CD4-positive, alpha-beta T cell treated with Interleukin-15 for 4 hours (primary cell): Measurements from ENCODE around the gene PEX14.

Source experiments
- DNase-seq: peaks from one replicate; pipeline ENCODE4 v3.0.0-alpha.2; 2020; ENCODE audit warnings: low spot score

The PEX14 gene

DNA sequence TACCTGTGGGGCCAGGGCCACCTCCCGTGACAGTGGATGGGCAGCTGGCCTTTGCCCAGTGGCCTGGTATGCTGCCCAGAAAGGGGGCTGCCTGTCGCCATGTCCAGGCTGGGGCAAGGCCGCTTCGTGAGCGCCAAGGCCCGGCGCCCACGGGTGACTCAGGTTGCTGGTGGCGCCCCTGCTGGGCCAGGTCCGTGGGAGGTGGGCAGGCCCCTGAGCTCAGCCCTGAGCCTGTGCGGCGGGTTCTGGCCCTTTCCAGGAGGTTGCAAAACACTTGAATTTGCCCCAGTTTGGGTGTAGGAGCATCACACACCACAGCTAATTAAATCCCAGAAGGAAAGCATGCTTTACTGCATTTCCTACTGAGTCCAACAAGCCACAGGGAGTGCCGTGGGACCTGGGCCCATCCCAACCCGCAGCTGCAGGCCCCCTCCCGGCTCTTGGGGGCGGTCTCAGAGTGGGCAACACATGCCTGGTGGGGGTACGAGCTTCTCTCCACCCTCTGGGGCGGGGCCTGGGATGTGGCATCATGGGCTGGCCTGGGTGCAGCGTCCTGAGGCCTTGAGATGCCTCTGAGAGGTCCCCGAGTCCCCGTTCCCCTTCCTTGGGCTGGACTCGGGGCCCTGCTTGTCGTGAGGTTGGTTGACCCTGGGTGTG, 159.8 kb downstream of the PEX14 start:
- DNase-seq = no peak

DNA sequence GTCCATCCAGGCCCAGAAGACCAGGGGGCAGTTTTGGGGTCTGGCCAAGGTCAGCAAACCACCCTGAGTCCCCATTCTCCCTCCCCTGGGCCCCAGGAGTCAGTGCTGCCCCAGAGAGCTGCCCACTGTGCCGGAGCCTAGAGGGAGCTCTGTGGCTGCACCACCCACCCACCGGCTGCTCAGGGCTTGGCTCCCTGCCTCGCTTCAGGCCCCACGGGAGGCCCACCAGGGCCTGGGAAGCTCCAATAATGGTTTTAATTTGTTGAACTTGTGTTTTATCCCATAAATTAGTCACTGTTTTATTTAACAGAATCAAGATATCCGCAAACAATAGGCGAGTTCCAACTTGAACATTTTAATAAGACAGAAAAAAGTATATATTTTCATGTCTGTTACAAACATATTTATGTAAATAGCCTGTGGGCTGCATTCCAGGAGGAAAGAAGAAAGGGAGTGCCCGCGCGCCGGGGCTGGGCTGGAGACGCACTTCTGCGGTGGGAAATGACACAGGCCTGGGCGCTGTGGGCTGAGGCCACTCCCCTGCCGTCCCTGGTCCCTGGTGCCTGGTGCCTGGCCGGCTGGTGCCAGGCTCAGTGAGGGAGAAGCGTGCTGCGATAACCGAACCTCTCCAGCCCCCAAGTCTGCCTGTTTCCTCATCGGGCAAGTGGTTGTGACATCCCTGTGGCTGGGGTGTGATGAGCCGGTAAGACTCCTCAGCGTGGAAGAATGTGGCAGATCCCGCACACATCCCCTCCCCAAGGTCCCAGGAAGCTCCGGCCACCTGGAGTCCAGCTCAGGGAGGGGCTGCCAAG, 160.5 kb downstream of the PEX14 start:
- DNase-seq = no peak

GRCh38 chr1:10635992-10636391, 161.2 kb downstream of the PEX14 start:
- no peak for DNase-seq

- no peak for DNase-seq
These were observed 162.7 kb downstream of the PEX14 start for GRCh38 chr1:10637400-10637799.

DNA sequence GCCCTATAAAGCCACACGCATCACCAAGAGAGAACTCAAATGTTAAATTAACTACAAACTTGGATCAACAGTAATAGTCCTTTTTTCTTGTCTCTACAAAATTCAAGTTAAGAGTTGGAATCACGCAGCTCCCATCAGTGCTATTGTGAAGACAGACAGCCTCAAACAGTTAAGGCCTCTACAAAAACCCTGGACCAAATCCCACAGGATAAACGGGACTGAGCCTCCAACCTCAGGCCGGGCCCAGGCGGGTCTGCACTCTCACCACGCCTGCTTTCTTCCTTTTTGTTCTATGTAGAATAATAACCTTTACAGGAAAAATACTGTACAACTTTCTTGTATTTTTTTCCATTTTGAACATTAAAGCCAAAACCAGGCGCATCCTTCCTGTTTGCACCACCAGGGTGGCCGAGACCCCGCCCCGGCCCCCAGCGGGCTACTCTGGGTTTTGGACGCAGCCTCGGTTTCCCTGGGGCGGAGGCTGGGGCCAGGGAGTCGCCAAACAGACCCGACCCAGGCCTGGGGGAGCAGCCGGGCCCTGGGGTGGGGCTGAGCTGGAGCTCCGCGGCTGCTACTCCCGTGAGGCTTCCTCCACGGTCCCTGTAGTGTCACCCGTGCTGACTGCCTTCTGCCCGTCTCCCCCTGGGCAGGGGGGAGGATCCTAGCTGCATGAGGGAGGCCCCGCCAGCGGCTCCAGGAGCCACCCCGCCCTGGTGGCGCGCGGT, 163.2 kb downstream of the PEX14 start:
- DNase-seq = no peak

DNA sequence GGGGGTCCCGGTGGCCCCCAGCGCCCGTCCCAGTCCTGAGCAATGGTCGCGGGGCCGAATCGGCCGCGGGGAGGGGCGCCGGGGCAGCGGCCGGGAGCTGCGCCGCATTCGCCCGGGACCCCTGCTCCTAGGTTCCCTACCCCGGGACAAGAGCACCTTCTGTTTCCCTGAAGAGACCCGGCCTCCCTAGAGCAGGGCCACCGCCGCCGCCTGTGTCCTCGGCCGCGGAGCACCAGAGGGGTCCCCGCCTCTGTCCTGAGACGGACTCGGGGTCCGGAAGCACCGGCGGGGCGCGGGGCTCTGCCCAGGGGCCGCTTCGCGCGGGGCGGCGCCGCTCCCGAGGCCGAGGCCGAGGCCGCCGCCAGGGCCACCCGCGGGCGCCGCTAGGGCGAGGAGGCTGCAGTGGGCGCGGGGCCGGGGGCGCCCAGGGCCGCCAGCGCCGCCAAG, 163.8 kb downstream of the PEX14 start:
- no peak for DNase-seq

DNA sequence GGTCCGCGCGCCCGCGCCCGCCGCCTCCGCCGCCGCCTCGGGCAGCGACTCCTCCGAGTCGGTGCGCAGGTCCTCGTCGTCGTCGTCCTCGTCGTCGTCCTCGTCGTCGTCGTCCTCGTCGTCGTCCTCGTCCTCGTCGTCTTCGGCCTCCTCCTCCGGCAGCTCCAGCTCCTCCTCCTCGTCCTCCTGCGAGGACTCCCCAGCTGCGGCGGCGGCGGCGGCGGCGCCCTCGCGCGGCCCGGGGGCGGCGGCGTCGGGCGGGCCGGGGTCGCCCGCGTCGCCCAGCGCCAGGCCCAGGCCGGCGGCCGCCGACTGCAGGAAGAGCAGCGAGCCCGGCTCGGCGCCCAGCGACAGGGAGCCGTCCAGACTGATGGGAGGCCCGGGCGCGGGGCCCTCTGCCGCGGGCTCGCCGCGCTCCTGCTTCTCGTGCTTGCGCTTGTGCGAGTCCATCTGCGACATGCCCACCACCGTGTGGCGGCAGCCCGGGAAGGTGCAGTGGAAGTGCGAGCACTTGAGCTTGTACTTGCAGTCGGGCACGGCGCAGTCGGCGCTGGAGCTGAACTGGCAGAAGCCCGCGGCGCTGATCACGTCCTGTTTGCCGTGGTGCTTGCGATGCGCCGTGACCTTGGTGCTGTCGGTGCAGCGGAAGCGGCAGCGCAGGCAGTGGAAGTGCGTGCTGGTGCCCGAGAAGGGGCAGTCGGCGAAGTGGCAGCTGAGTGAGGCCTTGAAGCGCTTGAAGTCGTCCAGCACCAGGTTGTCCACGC, 164.4 kb downstream of the PEX14 start:
- no peak for DNase-seq

GRCh38 chr1:10639775-10640578, 165.2 kb downstream of the PEX14 start:
- DNase-seq = no peak

DNA sequence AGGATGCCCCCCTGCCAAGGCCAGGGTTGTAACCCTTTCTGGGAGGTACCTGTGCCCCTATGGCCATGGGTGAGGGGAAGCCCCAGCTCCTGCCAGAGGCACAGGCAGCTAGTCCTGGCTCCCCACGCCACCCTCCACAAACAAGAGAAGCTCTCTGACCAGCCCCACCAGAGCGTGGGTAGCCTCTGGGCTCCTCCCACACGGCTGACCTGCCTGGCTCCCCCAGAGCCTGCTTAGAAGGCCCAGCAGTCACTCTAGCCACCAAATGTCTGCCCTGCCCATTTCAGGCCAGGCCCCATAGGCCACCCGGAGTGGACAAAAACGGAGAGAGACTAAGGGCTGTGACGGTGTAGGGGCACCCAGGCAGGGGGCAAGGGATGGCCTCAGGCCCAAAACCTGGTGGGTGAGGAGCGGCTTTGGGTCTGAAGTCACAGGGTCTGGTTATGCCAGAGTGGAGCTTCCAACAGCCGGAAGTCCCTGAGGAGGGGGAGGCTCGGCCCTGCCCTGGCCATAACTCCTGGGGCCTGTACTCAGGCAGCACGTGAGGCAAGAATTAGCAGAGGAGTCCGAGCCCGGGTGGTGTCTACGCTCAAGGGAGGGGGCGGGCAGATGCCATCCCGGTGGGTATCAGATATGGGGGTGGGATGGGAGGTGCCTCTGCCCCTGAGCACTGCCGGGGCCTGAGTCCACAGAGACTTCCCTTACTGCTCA, 166.2 kb downstream of the PEX14 start:
- DNase-seq = no peak

- no peak for DNase-seq
These were observed 167.2 kb downstream of the PEX14 start for GRCh38 chr1:10641976-10642375.

DNA sequence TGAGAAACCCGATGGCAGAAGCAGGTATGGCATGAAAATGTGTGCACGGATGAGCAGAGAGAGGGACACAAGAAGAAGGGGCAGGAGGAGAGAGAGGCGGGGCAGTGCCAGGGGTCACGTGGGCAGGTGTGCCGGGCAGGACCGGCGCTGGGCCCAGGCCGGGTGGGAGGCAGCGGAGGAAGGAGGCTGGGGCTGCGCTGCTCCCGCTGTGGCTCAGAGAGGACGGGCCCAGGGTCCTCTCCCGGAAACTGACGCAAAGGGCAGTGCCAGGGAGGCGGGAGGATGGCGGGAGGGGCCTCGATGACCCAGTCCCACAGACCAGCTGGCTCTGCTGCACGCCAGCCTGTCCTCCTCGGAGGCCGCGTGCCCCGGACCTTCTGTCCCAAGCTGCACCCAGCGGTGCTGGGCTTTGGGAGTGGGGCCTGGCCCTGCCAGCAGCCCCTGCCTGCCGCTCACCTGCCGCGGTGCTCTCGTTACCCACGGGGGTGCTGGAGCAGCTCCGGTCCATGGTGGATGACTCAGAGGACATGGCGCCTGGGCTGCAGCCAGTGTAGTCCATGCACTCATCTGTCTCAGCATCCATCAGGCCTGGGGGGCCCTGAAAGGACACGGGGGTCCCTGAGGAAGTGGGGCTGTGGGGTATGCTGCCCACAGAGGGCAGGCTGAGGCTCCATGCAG, 167.8 kb downstream of the PEX14 start:
- DNase-seq = no peak

DNA sequence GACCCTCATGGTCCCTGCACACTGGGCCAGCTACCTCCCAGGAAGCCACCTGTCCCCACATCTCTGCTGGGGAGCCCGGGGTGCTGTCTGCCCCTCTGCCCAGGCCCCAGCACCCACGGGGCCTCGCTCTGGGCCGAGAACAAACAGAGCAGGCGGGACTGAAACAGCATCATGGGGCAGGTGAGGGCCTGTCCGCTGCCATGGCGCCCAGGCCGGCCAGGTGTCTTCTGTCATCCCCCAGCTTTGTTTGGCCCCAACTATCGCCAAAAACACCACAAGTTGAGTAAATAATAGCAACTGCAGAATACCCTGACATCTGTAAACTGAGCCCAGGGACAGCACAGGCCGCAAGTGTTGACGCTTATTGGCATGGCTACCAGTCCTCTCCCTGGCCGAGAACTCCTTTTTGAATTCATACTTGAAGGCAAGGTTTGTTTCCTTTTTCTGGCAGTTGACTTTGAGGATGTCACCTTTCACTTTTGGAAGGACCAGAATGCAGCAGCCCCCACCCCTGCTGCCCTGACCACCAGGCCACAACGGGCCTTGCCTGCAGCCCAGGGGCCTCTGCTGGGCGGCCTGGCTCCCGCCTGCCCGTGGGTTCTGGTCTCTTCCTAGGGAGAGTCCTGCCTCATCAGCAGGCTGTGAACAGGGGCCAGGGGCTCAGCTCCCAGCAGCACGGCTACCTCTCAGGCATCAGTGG, 169.0 kb downstream of the PEX14 start:
- no peak for DNase-seq

DNA sequence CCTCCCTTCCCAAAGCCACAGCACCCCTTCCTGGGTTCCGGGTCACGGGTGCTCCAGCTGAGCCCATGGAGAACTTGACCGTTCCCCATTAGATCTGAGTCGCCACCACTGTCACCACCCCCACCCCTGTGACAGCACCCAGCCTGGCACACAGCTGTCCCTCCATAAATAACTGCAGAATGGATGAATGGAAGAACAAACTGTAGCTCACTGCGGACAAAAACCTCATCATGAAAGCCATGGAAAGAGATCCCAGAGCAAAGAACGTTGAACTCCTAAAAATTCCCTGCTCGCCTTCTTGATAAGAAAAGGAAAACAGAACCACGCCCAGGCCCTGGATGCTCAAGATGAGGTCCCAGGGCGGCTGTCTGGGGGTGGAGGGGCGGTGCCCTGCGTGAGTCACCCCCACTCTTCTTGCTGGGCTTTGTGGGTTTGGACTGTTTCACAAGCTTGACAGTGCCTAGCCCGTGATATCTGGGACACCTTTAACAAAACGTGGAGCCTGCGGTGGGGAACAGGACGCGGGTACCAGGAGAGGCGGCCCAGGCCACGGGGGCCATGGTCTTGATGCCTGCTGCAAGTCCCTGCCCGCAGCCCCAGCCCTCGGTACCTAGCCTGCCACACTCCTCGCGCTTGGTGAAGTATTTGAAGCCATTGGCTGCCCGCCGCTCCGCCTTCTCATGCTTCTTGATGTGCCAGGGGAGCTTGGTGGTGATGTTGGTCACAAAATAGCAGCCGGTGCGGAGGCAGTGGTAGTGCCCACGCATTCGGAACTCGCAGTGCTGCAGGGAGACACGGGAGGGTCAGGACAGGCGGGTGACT, 169.8 kb downstream of the PEX14 start:
- no peak for DNase-seq

DNA sequence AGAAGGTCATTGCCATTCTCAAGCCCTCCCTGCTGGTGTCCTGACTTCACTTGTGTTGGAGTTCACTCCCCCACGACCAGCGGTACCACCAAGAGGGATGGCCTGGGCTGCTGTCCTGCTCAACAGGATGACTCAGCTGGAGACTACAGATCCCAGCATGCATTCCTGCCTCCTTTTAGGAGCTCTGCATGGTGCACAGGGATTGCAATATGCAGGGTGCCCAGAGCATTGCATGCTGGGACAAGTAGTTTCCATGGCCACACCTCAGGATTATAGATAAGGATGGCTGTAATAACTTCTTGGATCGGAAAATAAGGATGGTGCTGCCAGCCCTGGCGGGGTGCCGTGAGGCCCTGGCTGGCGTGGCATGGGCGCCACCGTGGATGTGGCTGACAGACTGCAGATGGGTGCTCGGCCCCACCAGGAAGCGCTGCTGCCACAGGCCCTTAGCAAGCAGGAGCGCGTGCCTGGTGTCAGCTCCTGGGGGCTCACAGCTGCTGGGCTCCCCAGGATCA, 171.7 kb downstream of the PEX14 start:
- no peak for DNase-seq

DNA sequence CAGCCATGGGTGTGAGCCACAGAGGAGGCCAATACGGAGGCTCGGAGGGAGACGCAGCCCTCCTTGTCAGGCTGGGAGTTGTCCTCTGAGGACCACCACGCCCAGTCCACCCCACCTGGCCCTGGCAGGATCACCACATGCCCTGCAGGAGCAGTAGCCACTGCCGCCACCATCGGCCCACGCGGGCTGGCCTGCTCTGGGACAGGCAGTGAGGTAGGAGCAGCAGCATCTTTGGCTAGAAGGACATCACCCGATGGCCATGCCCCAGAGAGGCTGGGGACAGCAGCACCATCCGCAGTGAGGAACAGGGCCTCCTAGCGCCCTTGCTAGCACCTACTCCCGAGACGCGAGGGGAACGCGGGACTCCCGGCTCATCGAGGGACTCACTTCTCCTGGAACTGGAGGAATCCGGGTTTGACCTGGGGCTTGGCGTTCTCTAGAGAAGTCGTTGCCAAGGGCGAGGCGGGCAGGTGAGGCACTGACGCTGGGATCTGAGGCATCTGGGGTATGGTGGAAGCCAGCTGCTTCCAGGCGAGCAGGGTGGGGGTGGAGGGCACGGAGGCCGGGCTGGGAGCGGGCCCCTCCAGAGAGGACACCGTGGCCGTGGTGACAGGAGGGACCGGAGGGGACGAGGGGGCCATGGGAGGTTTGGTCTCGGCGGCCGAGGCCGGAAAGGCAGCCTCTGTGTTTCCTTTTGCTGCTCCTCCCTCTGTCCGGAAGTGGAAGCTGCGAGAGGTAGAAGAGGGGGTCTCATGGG, 172.8 kb downstream of the PEX14 start:
- no peak for DNase-seq

DNA sequence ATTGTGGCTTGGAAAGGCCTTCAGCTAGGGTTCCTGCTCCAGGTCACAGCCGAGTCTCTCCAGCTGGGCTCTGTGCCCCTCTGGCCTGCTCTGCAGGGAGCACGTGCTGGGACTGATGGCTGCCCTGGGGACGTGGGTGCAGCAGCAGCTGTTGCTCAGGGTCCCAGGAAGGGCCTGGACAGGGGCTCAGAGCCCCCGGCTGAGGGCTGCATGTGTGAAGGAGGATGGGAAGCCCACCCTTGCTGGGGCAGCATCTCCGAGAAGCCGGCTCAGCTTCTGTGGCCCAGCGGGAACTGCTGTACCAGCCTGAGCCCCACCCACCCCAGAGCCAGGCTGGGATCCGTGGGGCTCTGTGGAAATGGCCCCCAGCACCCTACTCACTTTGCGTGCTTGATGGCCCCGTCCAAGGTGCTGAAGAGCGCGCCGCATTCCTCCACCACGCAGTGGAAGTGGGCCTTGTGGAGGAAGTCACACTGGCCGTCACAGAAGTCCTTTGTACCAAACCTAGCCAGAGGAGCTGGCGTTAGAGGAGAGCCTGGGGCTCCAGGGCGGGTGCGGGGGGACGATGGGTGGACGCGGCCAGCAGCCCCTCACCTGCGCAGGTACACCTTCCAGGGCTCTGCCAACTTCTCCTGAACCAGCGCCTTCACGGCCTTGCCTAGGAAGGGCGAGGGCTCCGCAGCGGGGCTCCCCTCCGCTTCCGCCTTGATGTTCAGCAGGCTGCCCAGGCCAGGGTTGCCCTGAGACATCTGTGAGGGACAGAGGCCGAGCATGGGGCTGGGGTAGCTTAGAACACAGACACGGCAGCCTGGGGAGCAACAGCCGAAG, 174.2 kb downstream of the PEX14 start:
- DNase-seq = no peak
